CD4-positive, alpha-beta T cell treated with Interleukin-17A for 4 hours (primary cell): ENCODE data around the gene KIF21A.

Experiments
- DNase-seq: peaks from one replicate; pipeline ENCODE4 v3.0.0-alpha.2; 2020; ENCODE audit warnings: mixed read lengths

KIF21A gene

GRCh38 chr12:39389399-39390150 is 53.3 kb downstream of the KIF21A start:
- DNase-seq = no peak

GRCh38 chr12:39386335-39386734 is 56.6 kb downstream of the KIF21A start:
- DNase-seq = no peak

GRCh38 chr12:39383114-39383513 is 59.8 kb downstream of the KIF21A start:
- DNase-seq = no peak

- DNase-seq = no peak
Observed at GRCh38 chr12:39380090-39380489, 62.8 kb downstream of the KIF21A start.

- DNase-seq = no peak
Observed at GRCh38 chr12:39378341-39378740, 64.6 kb downstream of the KIF21A start.

GRCh38 chr12:39375206-39375808 is 67.6 kb downstream of the KIF21A start:
- DNase-seq = no peak

GRCh38 chr12:39372929-39373328 is 70.0 kb downstream of the KIF21A start:
- no peak for DNase-seq

- no peak for DNase-seq
Observed at GRCh38 chr12:39372204-39372925, 70.6 kb downstream of the KIF21A start.

GRCh38 chr12:39369756-39370155 is 73.2 kb downstream of the KIF21A start:
- no peak for DNase-seq

GRCh38 chr12:39368891-39369290 is 74.0 kb downstream of the KIF21A start:
- no peak for DNase-seq

- DNase-seq = no peak
Observed at GRCh38 chr12:39368096-39368495, 74.8 kb downstream of the KIF21A start.

GRCh38 chr12:39367494-39367893 is 75.4 kb downstream of the KIF21A start:
- DNase-seq = no peak

GRCh38 chr12:39365364-39366001 is 77.4 kb downstream of the KIF21A start:
- DNase-seq = no peak

- DNase-seq = no peak
Observed at GRCh38 chr12:39364196-39364595, 78.7 kb downstream of the KIF21A start.

GRCh38 chr12:39359645-39360044 is 83.3 kb downstream of the KIF21A start:
- DNase-seq = no peak

- DNase-seq = no peak
Observed at GRCh38 chr12:39357041-39357440, 85.9 kb downstream of the KIF21A start.

GRCh38 chr12:39355841-39356240 is 87.1 kb downstream of the KIF21A start:
- DNase-seq = no peak

GRCh38 chr12:39354955-39355354 is 88.0 kb downstream of the KIF21A start:
- no peak for DNase-seq

- no peak for DNase-seq
Observed at GRCh38 chr12:39352471-39353017, 90.4 kb downstream of the KIF21A start.

GRCh38 chr12:39351153-39351552 is 91.8 kb downstream of the KIF21A start:
- DNase-seq = no peak

- DNase-seq = no peak
Observed at GRCh38 chr12:39348941-39349626, 93.8 kb downstream of the KIF21A start.

- DNase-seq = no peak
Observed at GRCh38 chr12:39348523-39348922, 94.4 kb downstream of the KIF21A start.

- DNase-seq = no peak
Observed at GRCh38 chr12:39344926-39345325, 98.0 kb downstream of the KIF21A start.
